ENCODE data around the gene ZCWPW1. TPM values are rescaled to one million over a fixed set of nuclear protein-coding genes. Genes with fewer than 3 reads are reported as not detected.

ZCWPW1 gene
- total RNA-seq, 2 experiments from 2014 or later, result 4.1 to 10.8 TPM

GRCh38 chr7:100400656-100401055, 27.8 kb downstream of the ZCWPW1 start:
- no TSS peak for BruUV-seq (replicated peaks)
- Histone ChIP-seq H3K27ac (ENCODE audit: low read depth, low read length, poor library complexity, severe bottlenecking) (no peak overlapping the region), H3K9me3 (ENCODE audit: low read length) (no peaks in the 10 kb centered on the region), H4K20me1 (ENCODE audit: insufficient read depth, low read length) (no peaks in the 10 kb centered on the region), H3K9me2 (ENCODE audit: insufficient read depth, low read length) (no peaks in the 10 kb centered on the region), H3K4me2 (ENCODE audit: low read length) (no peak overlapping the region), H2AFZ (ENCODE audit: low read length) (no peak overlapping the region), H3K36me3 (ENCODE audit: insufficient read depth, low read length) (no peaks in the 10 kb centered on the region), H3K79me2 (ENCODE audit: insufficient read depth, low read depth, low read length) (no peaks in the 10 kb centered on the region), H3K4me1 (ENCODE audit: insufficient read depth, low read length, poor library complexity, severe bottlenecking) (peaks cover 25% of the 10 kb centered on the region), H3K4me3 (ENCODE audit: low read depth, low read length, poor library complexity, severe bottlenecking) (no peak overlapping the region)
- ChIA-PET CTCF (ENCODE audit: unreplicated experiment) (interaction anchor here (0.7 kb wide), 1 partner anchor 55 kb away, joined by 3 read pairs; no protein-coding TSS in a partner anchor), POLR2A (no interaction called here)
- DNase-seq (ENCODE audit: low spot score), result peak; percentile 64
- TF ChIP-seq CTCF (conservative IDR thresholded peaks at IDR 0.05; ENCODE audit: low read length) (peak; percentile 73), EZH2phosphoT487 (IDR thresholded peaks at IDR 0.05; ENCODE audit: borderline replicate concordance, low read depth, low read length) (no peak)
- intact Hi-C loops (cut with micrococcal nuclease; ENCODE audit: unreplicated experiment), result no loop called here

- intact Hi-C loops (cut with micrococcal nuclease; ENCODE audit: unreplicated experiment), result no loop called here
- Histone ChIP-seq H3K4me1 (ENCODE audit: insufficient read depth, low read length, poor library complexity, severe bottlenecking) (peaks cover 27% of the 10 kb centered on the region), H3K36me3 (ENCODE audit: insufficient read depth, low read length) (no peaks in the 10 kb centered on the region), H3K9me2 (ENCODE audit: insufficient read depth, low read length) (no peaks in the 10 kb centered on the region), H3K27ac (ENCODE audit: low read depth, low read length, poor library complexity, severe bottlenecking) (no peak overlapping the region), H3K9me3 (ENCODE audit: low read length) (no peaks in the 10 kb centered on the region), H3K4me2 (ENCODE audit: low read length) (no peak overlapping the region), H3K4me3 (ENCODE audit: low read depth, low read length, poor library complexity, severe bottlenecking) (no peak overlapping the region), H2AFZ (ENCODE audit: low read length) (no peak overlapping the region), H3K79me2 (ENCODE audit: insufficient read depth, low read depth, low read length) (no peaks in the 10 kb centered on the region), H4K20me1 (ENCODE audit: insufficient read depth, low read length) (no peaks in the 10 kb centered on the region)
- ChIA-PET POLR2A (no interaction called here), CTCF (ENCODE audit: unreplicated experiment) (no interaction called here)
- BruUV-seq (replicated peaks), result no TSS peak
- no peak for TF ChIP-seq CTCF (conservative IDR thresholded peaks at IDR 0.05; ENCODE audit: low read length)
- TF ChIP-seq EZH2phosphoT487 (IDR thresholded peaks at IDR 0.05; ENCODE audit: borderline replicate concordance, low read depth, low read length), result no peak
- no peak for DNase-seq (ENCODE audit: low spot score)
Observed at GRCh38 chr7:100400041-100400440, 28.5 kb downstream of the ZCWPW1 start.

- Histone ChIP-seq H3K36me3 (ENCODE audit: insufficient read depth, low read length) (no peaks in the 10 kb centered on the region), H2AFZ (ENCODE audit: low read length) (no peak overlapping the region), H3K9me3 (ENCODE audit: low read length) (no peaks in the 10 kb centered on the region), H3K79me2 (ENCODE audit: insufficient read depth, low read depth, low read length) (no peaks in the 10 kb centered on the region), H3K4me2 (ENCODE audit: low read length) (no peak overlapping the region), H3K4me1 (ENCODE audit: insufficient read depth, low read length, poor library complexity, severe bottlenecking) (peaks cover 36% of the 10 kb centered on the region), H3K27ac (ENCODE audit: low read depth, low read length, poor library complexity, severe bottlenecking) (no peak overlapping the region), H3K4me3 (ENCODE audit: low read depth, low read length, poor library complexity, severe bottlenecking) (no peak overlapping the region), H4K20me1 (ENCODE audit: insufficient read depth, low read length) (no peaks in the 10 kb centered on the region), H3K9me2 (ENCODE audit: insufficient read depth, low read length) (no peaks in the 10 kb centered on the region)
- TF ChIP-seq EZH2phosphoT487 (IDR thresholded peaks at IDR 0.05; ENCODE audit: borderline replicate concordance, low read depth, low read length), result no peak
- TF ChIP-seq CTCF (conservative IDR thresholded peaks at IDR 0.05; ENCODE audit: low read length), result no peak
- intact Hi-C loops (cut with micrococcal nuclease; ENCODE audit: unreplicated experiment), result no loop called here
- DNase-seq (ENCODE audit: low spot score), result no peak
- CTCF ChIA-PET (ENCODE audit: unreplicated experiment), result no interaction called here
- no TSS peak for BruUV-seq (replicated peaks)
- POLR2A ChIA-PET, result interaction anchor here (1.0 kb wide), 1 partner anchor 14 kb away, joined by 3 read pairs; no protein-coding TSS in a partner anchor
Observed at GRCh38 chr7:100398239-100398638, 30.3 kb downstream of the ZCWPW1 start.
